Activated CD4-positive, alpha-beta T cell treated with anti-CD3 and anti-CD28 coated beads, Interleukin-2, amount 10 ng/mL, durations not matched to agents 7 days and 5 days (primary cell): ENCODE results near the gene ACOX1. TPM values are rescaled to one million over a fixed set of nuclear protein-coding genes. Genes with fewer than 3 reads are reported as not detected.

Experiments
- CTCF ChIA-PET: fragments of 350-600 bp; sonication (Branson Sonifier 250); formaldehyde crosslinking; loops from one replicate; lab custom pipeline; 2021; ENCODE audit warnings: antibody characterized with exemption; lab: Charles Lee
- POLR2A ChIA-PET: fragments of 350-600 bp; sonication (Branson Sonifier 250); formaldehyde crosslinking; loops from one replicate; lab custom pipeline; 2021; ENCODE audit warnings: antibody characterized with exemption; lab: Charles Lee
- DNase-seq: peaks from one replicate; pipeline ENCODE4 v3.0.0-alpha.2; 2020
- H3K27ac Mint-ChIP-seq: one replicate; pipeline ENCODE4 v1.8.0; 2021; ENCODE audit warnings: mild to moderate bottlenecking, moderate library complexity, mixed read lengths
- H3K27me3 Mint-ChIP-seq: one replicate; pipeline ENCODE4 v1.8.0; 2021; ENCODE audit warnings: mixed read lengths
- H3K36me3 Mint-ChIP-seq: one replicate; pipeline ENCODE4 v1.8.0; 2021; ENCODE audit warnings: low read depth, mixed read lengths
- H3K4me1 Mint-ChIP-seq: one replicate; pipeline ENCODE4 v1.8.0; 2021; ENCODE audit warnings: mixed read lengths
- H3K4me3 Mint-ChIP-seq: one replicate; pipeline ENCODE4 v1.8.0; 2021; ENCODE audit warnings: mild to moderate bottlenecking, moderate library complexity, mixed read lengths
- H3K9me3 Mint-ChIP-seq: one replicate; pipeline ENCODE4 v1.8.0; 2021; ENCODE audit warnings: mixed read lengths
- total RNA-seq, 2 experiments: library from RNA; stranded (reverse); gene quantifications; one replicate each; pipeline ENCODE4 v1.2.3, GENCODE V29; 2021

ACOX1 gene
- total RNA-seq, 2 experiments from 2014 or later, result 27.8 to 34.7 TPM

- ChIA-PET CTCF (interaction anchor here (0.7 to 4.1 kb wide), 9 partner anchors 10 to 131 kb away, joined by 3 to 17 read pairs (median 3); partner anchors contain the start of genes TRIM47 and WBP2), POLR2A (interaction anchor here (0.8 to 1.1 kb wide), 2 partner anchors 53 to 64 kb away, joined by 3 read pairs; partner anchors contain the start of gene UNC13D)
- no peaks in the 10 kb centered on the region for H3K27me3 Mint-ChIP-seq
These were observed 81.6 kb downstream of the ACOX1 start for GRCh38 chr17:75897160-75898019.

GRCh38 chr17:75896415-75897159 is 82.4 kb downstream of the ACOX1 start, which contains the start of gene TRIM65:
Gene TRIM65, minus strand, starts transcription at chr17:75896951. Its CDS starts 14 bp downstream, at chr17:75896937.
- peaks cover 9% of the 10 kb centered on the region for H3K36me3 Mint-ChIP-seq
- H3K9me3 Mint-ChIP-seq, result no peaks in the 10 kb centered on the region
- H3K4me1 Mint-ChIP-seq, result peaks cover 25% of the 10 kb centered on the region
- ChIA-PET CTCF (interaction anchor here (0.5 to 4.1 kb wide), 23 partner anchors 9 to 501 kb away, joined by 3 to 17 read pairs (median 4); partner anchors contain the start of genes TRIM47 and WBP2), POLR2A (interaction anchor here (0.7 to 1.1 kb wide), 3 partner anchors 53 to 67 kb away, joined by 3 read pairs; partner anchors contain the start of gene UNC13D)
- peak; percentile 69 for DNase-seq
- peak within 1 kb of the TSS; percentile 74 for H3K4me3 Mint-ChIP-seq
- H3K27me3 Mint-ChIP-seq, result no peaks in the 10 kb centered on the region
- peak within 1 kb of the TSS; percentile 88 for H3K27ac Mint-ChIP-seq

More at GRCh38 chr17:75897160-75898019, 81.6 kb downstream of the ACOX1 start:
- Mint-ChIP-seq H3K36me3 (peaks cover 11% of the 10 kb centered on the region), H3K9me3 (no peaks in the 10 kb centered on the region), H3K27ac (peak overlapping the region; percentile 78), H3K4me1 (peaks cover 25% of the 10 kb centered on the region), H3K4me3 (peak overlapping the region; percentile 59)
- no peak for DNase-seq

GRCh38 chr17:75895370-75896155 is 83.4 kb downstream of the ACOX1 start:
- peaks cover 25% of the 10 kb centered on the region for H3K4me1 Mint-ChIP-seq
- peak overlapping the region; percentile 74 for H3K4me3 Mint-ChIP-seq
- DNase-seq, result no peak
- H3K27me3 Mint-ChIP-seq, result no peaks in the 10 kb centered on the region
- CTCF ChIA-PET, result interaction anchor here (0.8 to 4.1 kb wide), 18 partner anchors 9 to 502 kb away, joined by 3 to 17 read pairs (median 4); partner anchors contain the start of genes TRIM47 and WBP2
- POLR2A ChIA-PET, result interaction anchor here (0.7 kb wide), 1 partner anchor 66 kb away, joined by 3 read pairs; no protein-coding TSS in a partner anchor
- no peaks in the 10 kb centered on the region for H3K9me3 Mint-ChIP-seq
- H3K36me3 Mint-ChIP-seq, result peaks cover 9% of the 10 kb centered on the region
- peak overlapping the region; percentile 88 for H3K27ac Mint-ChIP-seq

- H3K27ac Mint-ChIP-seq, result peak overlapping the region; percentile 66
- no peaks in the 10 kb centered on the region for H3K27me3 Mint-ChIP-seq
- H3K9me3 Mint-ChIP-seq, result no peaks in the 10 kb centered on the region
- POLR2A ChIA-PET, result no interaction called here
- peak overlapping the region; percentile 20 for H3K4me3 Mint-ChIP-seq
- H3K4me1 Mint-ChIP-seq, result peaks cover 25% of the 10 kb centered on the region
- CTCF ChIA-PET, result interaction anchor here (1.2 to 1.9 kb wide), 3 partner anchors 11 to 17 kb away, joined by 5 to 7 read pairs (median 5); no protein-coding TSS in a partner anchor
- peaks cover 9% of the 10 kb centered on the region for H3K36me3 Mint-ChIP-seq
- DNase-seq, result no peak
These were observed 84.8 kb downstream of the ACOX1 start for GRCh38 chr17:75894049-75894733.

DNA sequence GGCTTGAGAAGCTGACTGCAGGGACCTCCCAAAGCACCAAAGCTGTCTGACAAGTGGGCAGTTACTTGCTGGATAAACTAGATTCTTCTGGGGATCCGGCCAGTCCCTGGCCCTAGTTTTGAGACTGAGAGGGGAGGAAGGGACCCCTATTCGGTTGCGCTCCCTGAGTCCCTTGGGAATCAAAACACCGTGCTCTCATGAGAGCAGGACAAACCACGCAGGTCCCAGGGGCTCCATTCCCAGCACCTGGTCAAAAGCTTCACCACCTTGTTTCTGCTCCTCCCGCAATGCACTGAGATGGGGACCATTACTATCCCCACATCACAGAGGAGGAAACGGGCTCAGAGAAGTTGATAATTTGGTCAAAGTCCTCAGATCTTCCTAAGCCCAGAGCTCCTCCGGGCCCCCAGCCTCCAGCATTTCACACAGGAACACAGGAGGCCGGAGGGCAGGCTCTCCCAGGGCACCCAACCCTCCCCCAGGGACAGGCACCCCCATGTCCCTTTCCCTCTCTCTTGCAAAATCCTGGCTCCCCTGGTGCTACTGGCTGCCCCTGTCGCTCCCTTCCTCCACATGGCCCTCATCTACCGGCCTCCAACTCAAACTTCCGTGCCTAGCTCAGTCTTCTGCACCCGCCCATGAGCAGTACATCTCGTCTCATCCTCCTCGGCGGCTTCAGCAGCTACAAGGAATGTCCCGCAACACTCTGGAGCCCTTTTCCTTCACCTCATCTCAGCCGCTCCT is 85.5 kb downstream of the ACOX1 start:
- H3K36me3 Mint-ChIP-seq, result peaks cover 7% of the 10 kb centered on the region
- DNase-seq, result no peak
- H3K4me1 Mint-ChIP-seq, result peaks cover 25% of the 10 kb centered on the region
- ChIA-PET POLR2A (no interaction called here), CTCF (interaction anchor here (0.8 to 1.7 kb wide), 3 partner anchors 14 to 405 kb away, joined by 3 to 5 read pairs (median 5); no protein-coding TSS in a partner anchor)
- peak overlapping the region; percentile 22 for H3K27ac Mint-ChIP-seq
- no peaks in the 10 kb centered on the region for H3K27me3 Mint-ChIP-seq
- H3K4me3 Mint-ChIP-seq, result no peak overlapping the region
- H3K9me3 Mint-ChIP-seq, result no peaks in the 10 kb centered on the region

DNA sequence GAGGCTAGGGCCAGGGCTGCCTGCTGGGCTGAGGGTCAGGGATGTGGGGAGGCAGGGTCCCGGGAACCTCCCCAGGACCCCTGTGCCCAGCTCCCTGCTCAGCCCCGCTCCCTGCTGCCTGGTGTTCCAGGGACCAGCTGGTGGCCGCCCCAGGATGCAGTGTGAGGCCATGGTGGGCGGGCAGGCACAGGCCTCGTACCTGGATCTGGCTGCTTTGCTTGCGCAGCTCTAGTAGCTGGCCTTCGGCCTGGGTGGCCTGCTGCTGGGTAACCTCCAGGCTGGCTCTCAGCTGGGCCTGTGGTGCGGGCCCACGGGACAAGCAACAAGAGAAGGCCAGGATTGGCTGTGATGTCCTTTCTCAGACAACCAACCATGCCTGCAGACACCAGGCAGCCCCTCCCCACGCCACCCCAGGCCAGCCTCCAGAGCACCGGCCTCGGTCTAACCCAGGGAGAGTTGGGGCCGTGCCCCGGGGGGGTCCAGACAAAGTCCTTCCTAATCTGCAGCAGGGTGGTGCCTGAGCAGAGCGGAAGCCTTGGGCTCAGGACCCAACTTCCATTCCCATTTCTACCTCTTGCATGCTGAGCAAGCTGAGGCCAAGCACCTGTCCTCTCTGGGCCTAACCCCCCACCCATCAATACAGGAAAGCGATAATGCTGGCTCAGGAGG is 86.3 kb downstream of the ACOX1 start:
- no peaks in the 10 kb centered on the region for H3K27me3 Mint-ChIP-seq
- CTCF ChIA-PET, result interaction anchor here (0.8 to 2.3 kb wide), 3 partner anchors 15 to 406 kb away, joined by 3 to 9 read pairs (median 3); partner anchors contain the start of gene TRIM47

DNA sequence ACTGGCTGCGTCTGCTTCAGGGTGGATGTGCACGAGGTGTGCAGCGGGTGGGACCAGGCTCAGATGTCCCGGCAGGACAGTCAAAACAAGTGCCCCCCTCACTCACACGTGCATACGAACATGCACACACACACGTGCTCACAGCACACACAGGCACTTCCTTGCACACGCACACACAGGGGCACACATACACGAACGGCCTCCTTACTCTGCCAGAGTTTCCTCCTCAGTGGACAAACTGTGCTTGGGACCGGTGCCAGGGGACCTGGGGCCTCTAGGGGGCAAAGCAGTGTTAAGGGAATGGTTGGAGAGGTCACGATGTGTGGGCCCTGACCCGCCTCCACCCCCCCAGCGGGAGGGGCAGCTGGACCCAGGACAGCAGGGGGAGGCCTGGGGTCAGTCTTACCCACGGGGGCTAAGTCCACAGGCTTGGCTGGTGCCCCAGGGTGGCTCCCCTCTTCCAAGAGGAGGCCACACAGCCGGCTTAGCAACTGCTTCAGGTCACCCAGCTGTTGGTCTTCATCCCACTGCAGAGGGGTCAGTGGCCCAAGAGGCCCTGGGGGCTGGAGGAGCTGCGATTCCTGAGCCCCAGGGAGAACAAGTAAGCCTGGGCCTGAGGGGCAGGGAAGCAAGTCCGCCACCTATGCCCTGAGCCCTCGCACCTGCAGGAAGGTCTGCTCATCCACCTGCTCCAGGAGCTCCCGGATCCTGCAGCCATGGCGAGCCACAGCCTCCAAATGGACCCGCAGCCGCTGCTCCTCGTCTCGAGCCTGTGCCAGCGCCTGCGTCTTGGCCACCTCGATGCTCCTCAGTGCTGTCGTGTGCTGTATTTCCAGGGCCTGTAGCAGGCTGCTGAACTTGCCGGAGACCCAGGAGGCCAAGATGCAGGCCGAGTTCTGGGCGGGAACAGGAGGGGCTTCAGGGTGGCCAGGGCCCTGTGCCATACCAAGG is 87.1 kb downstream of the ACOX1 start:
- Mint-ChIP-seq H3K4me1 (peaks cover 20% of the 10 kb centered on the region), H3K27ac (no peak overlapping the region), H3K4me3 (no peak overlapping the region), H3K36me3 (peaks cover 6% of the 10 kb centered on the region), H3K27me3 (no peaks in the 10 kb centered on the region), H3K9me3 (no peaks in the 10 kb centered on the region)
- ChIA-PET CTCF (interaction anchor here (1.0 to 2.3 kb wide), 2 partner anchors 14 to 16 kb away, joined by 3 to 9 read pairs; partner anchors contain the start of gene TRIM47), POLR2A (no interaction called here)
- DNase-seq, result no peak

More for the DNA sequence above, 86.3 kb downstream of the ACOX1 start:
- no peak overlapping the region for H3K4me3 Mint-ChIP-seq
- POLR2A ChIA-PET, result no interaction called here
- no peak overlapping the region for H3K27ac Mint-ChIP-seq
- no peak for DNase-seq
- H3K4me1 Mint-ChIP-seq, result peaks cover 25% of the 10 kb centered on the region
- no peaks in the 10 kb centered on the region for H3K9me3 Mint-ChIP-seq
- peaks cover 8% of the 10 kb centered on the region for H3K36me3 Mint-ChIP-seq
